Measurements from ENCODE around the gene CELF4. TPM values are rescaled to one million over a fixed set of nuclear protein-coding genes. Genes with fewer than 3 reads are reported as not detected.

Gene CELF4
- total RNA-seq, 1 experiment from 2014 or later, result not detected

GRCh38 chr18:37543321-37543720, 22.3 kb downstream of the CELF4 start:
- intact Hi-C loops (cut with micrococcal nuclease; ENCODE audit: unreplicated experiment) (no loop called here), in situ Hi-C loops (cut with HindIII; ENCODE audit: low pct_unique_long_range_greater_than_20kb, low sequenced_read_pairs) (no loop called here)
- no peaks in the 10 kb centered on the region for H3K9me3 ChIP-seq (ENCODE audit: control insufficient read depth, insufficient read depth, low read depth, low read length)
- peaks cover 5% of the 10 kb centered on the region; the same call in 1 of the 2 replicates for H3K27me3 ChIP-seq (ENCODE audit: control insufficient read depth, insufficient read depth, low read length)
- ChIA-PET POLR2A (no interaction called here), CTCF (no interaction called here)
- no peak overlapping the region for H3K4me3 ChIP-seq (ENCODE audit: low read depth in 2 of 2, low read length in 2 of 2)
- H3K36me3 ChIP-seq (ENCODE audit: control insufficient read depth, insufficient read depth, low read length), result no peaks in the 10 kb centered on the region
- DNase-seq (ENCODE audit: low read depth, low spot score), result no peak
- no TSS peak for BruUV-seq (replicated peaks)
- no peak for ATAC-seq
- no peaks in the 10 kb centered on the region for H3K4me1 ChIP-seq (ENCODE audit: control insufficient read depth, insufficient read depth, low read length)
- H3K27ac ChIP-seq (ENCODE audit: low read length), result no peak overlapping the region
- TF ChIP-seq REST (IDR thresholded peaks at IDR 0.05; ENCODE audit: insufficient read depth in 1 of 2, low read depth in 2 of 2, low read length in 1 of 2) (no peak), SIN3A (IDR thresholded peaks at IDR 0.05; ENCODE audit: borderline replicate concordance, insufficient read depth, low read depth, low read length) (no peak), CTCF (IDR thresholded peaks at IDR 0.05) (no peak), TCF7L2 (IDR thresholded peaks at IDR 0.05; ENCODE audit: low read depth, low read length) (no peak), POLR2AphosphoS5 (IDR thresholded peaks at IDR 0.05; ENCODE audit: low read depth, low read length) (no peak)

- H3K27me3 ChIP-seq (ENCODE audit: control insufficient read depth, insufficient read depth, low read length), result peaks cover 7% of the 10 kb centered on the region; the same call in 1 of the 2 replicates
- H3K27ac ChIP-seq (ENCODE audit: low read length), result no peak overlapping the region
- BruUV-seq (replicated peaks), result no TSS peak
- ChIA-PET CTCF (no interaction called here), POLR2A (no interaction called here)
- intact Hi-C loops (cut with micrococcal nuclease; ENCODE audit: unreplicated experiment) (no loop called here), in situ Hi-C loops (cut with HindIII; ENCODE audit: low pct_unique_long_range_greater_than_20kb, low sequenced_read_pairs) (no loop called here)
- TF ChIP-seq REST (IDR thresholded peaks at IDR 0.05; ENCODE audit: insufficient read depth in 1 of 2, low read depth in 2 of 2, low read length in 1 of 2) (no peak), SIN3A (IDR thresholded peaks at IDR 0.05; ENCODE audit: borderline replicate concordance, insufficient read depth, low read depth, low read length) (no peak), POLR2AphosphoS5 (IDR thresholded peaks at IDR 0.05; ENCODE audit: low read depth, low read length) (no peak), CTCF (IDR thresholded peaks at IDR 0.05) (no peak), TCF7L2 (IDR thresholded peaks at IDR 0.05; ENCODE audit: low read depth, low read length) (no peak)
- ATAC-seq, result no peak
- no peaks in the 10 kb centered on the region for H3K4me1 ChIP-seq (ENCODE audit: control insufficient read depth, insufficient read depth, low read length)
- DNase-seq (ENCODE audit: low read depth, low spot score), result no peak
- H3K36me3 ChIP-seq (ENCODE audit: control insufficient read depth, insufficient read depth, low read length), result no peaks in the 10 kb centered on the region
- H3K4me3 ChIP-seq (ENCODE audit: low read depth in 2 of 2, low read length in 2 of 2), result no peak overlapping the region
- H3K9me3 ChIP-seq (ENCODE audit: control insufficient read depth, insufficient read depth, low read depth, low read length), result no peaks in the 10 kb centered on the region
These were observed 24.1 kb downstream of the CELF4 start for GRCh38 chr18:37541517-37541916.
